ENCODE measurements around the gene ARID1B. TPM values are rescaled to one million over a fixed set of nuclear protein-coding genes. Genes with fewer than 3 reads are reported as not detected.
A peak's percentile ranks its signal among the peaks of the same experiment; 100 is the strongest.

Gene ARID1B
- total RNA-seq, 1 experiment from 2014 or later, result 58.8 TPM

DNA sequence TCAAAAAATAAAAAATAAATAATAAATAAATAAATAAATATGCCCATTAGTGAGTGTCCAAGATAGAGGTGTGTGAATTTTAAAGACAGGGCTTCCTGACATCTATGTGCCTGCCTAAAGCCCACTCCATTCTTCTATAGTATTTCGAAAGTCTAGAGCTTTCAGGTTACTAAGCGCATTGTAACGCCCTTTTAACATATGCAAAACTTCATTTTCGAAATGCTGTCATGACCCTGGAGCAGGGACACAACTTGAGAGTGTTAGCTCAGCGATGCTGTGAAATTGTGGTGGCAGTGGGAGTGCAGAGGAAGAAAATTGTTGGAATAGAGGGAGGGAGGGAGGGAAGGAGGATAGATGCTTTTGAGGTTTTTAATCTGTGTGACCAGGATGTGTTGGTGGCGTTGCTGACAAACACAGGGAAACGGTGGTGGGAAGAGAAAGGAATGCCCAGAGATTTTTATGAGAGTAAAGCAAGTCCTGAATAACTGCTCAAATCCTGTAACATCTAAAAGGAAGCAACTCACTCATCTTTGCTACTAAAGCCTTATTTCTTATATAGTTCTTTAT lies 169.3 kb downstream of the ARID1B start:
- H3K27ac Mint-ChIP-seq (ENCODE audit: unreplicated experiment), result no peak overlapping the region
- peaks cover 8% of the 10 kb centered on the region for H3K4me1 Mint-ChIP-seq (ENCODE audit: low read depth, unreplicated experiment)
- intact Hi-C loops (cut with micrococcal nuclease; ENCODE audit: unreplicated experiment), result no loop called here
- H3K36me3 Mint-ChIP-seq (ENCODE audit: insufficient read depth, unreplicated experiment), result peaks cover 5% of the 10 kb centered on the region
- BruUV-seq (replicated peaks), result no TSS peak
- no peak overlapping the region for H3K4me3 Mint-ChIP-seq (ENCODE audit: unreplicated experiment)
- POLR2A ChIA-PET, result no interaction called here
- Histone ChIP-seq H3K36me3 (ENCODE audit: control insufficient read depth, insufficient read depth, low read length) (no peaks in the 10 kb centered on the region), H3K27me3 (replicated peaks; ENCODE audit: control insufficient read depth, insufficient read depth, low read length) (no peaks in the 10 kb centered on the region), H3K9me3 (no peaks in the 10 kb centered on the region), H3K4me3 (ENCODE audit: low read depth, low read length) (no peak overlapping the region), H3K4me1 (peaks cover 13% of the 10 kb centered on the region; the same call in 1 of the 2 replicates)
- no peaks in the 10 kb centered on the region for H3K9me3 Mint-ChIP-seq (ENCODE audit: unreplicated experiment)
- TF ChIP-seq, protein P1, sequence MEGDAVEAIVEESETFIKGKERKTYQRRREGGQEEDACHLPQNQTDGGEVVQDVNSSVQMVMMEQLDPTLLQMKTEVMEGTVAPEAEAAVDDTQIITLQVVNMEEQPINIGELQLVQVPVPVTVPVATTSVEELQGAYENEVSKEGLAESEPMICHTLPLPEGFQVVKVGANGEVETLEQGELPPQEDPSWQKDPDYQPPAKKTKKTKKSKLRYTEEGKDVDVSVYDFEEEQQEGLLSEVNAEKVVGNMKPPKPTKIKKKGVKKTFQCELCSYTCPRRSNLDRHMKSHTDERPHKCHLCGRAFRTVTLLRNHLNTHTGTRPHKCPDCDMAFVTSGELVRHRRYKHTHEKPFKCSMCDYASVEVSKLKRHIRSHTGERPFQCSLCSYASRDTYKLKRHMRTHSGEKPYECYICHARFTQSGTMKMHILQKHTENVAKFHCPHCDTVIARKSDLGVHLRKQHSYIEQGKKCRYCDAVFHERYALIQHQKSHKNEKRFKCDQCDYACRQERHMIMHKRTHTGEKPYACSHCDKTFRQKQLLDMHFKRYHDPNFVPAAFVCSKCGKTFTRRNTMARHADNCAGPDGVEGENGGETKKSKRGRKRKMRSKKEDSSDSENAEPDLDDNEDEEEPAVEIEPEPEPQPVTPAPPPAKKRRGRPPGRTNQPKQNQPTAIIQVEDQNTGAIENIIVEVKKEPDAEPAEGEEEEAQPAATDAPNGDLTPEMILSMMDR (IDR thresholded peaks at IDR 0.05; ENCODE audit: insufficient read depth in 1 of 2, low read depth in 1 of 2, low read length in 1 of 2, severe bottlenecking in 1 of 2, unreplicated experiment in 1 of 2), result no peak
- no peak for DNase-seq
- H3K27me3 Mint-ChIP-seq (ENCODE audit: insufficient read depth, unreplicated experiment), result no peaks in the 10 kb centered on the region
- CTCF ChIA-PET, result no interaction called here

DNA sequence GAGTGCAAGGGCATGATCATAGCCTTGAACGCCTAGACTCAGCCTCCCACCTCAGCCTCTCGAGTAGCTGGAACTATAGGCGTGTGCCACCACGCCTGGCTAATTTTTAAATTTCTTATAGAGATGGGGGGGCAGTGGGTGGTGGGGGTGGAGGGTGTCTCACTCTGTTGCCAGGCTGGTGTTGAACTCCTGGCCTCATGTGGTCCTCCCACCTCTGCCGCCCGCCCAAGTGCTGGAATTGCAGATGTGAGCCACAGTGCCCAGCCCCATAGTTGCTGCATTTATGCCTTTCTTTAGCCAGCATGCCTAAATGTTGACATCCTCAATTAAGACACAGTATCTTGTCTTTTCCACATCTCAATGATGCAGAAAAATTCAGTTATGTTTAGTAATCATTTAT lies 171.1 kb downstream of the ARID1B start:
- DNase-seq, result no peak
- Mint-ChIP-seq H3K9me3 (ENCODE audit: unreplicated experiment) (no peaks in the 10 kb centered on the region), H3K27me3 (ENCODE audit: insufficient read depth, unreplicated experiment) (no peaks in the 10 kb centered on the region), H3K4me1 (ENCODE audit: low read depth, unreplicated experiment) (peaks cover 11% of the 10 kb centered on the region), H3K36me3 (ENCODE audit: insufficient read depth, unreplicated experiment) (no peaks in the 10 kb centered on the region), H3K27ac (ENCODE audit: unreplicated experiment) (no peak overlapping the region), H3K4me3 (ENCODE audit: unreplicated experiment) (no peak overlapping the region)
- CTCF ChIA-PET, result no interaction called here
- POLR2A ChIA-PET, result no interaction called here
- TF ChIP-seq, protein P1 (IDR thresholded peaks at IDR 0.05; ENCODE audit: insufficient read depth in 1 of 2, low read depth in 1 of 2, low read length in 1 of 2, severe bottlenecking in 1 of 2, unreplicated experiment in 1 of 2), result no peak
- Histone ChIP-seq H3K9me3 (no peaks in the 10 kb centered on the region), H3K27me3 (replicated peaks; ENCODE audit: control insufficient read depth, insufficient read depth, low read length) (no peaks in the 10 kb centered on the region), H3K36me3 (ENCODE audit: control insufficient read depth, insufficient read depth, low read length) (no peaks in the 10 kb centered on the region), H3K4me1 (peaks cover 18% of the 10 kb centered on the region), H3K4me3 (ENCODE audit: low read depth, low read length) (no peak overlapping the region)
- no TSS peak for BruUV-seq (replicated peaks)
- intact Hi-C loops (cut with micrococcal nuclease; ENCODE audit: unreplicated experiment), result no loop called here

DNA sequence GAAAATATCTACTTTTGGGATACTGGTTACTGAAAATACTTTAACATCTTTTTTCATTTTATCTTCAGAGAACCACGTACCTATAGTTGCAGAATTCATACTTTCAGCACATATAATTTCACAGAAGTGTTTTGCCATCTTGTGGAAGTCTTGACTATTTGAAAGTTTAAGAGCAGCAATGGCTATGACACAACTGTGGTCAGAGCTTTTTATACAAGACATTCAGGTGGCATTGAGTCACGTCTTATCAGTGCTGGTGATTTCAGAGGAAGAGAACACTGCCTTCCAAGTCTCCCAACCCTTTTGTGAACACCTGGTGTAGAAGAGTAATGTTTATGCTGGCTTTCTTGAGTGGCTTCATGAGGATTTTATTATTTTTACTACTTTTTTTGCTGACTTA lies 171.6 kb downstream of the ARID1B start:
- no TSS peak for BruUV-seq (replicated peaks)
- no peaks in the 10 kb centered on the region for H3K27me3 ChIP-seq (replicated peaks; ENCODE audit: control insufficient read depth, insufficient read depth, low read length)
- Mint-ChIP-seq H3K27ac (ENCODE audit: unreplicated experiment) (peak overlapping the region; percentile 72), H3K4me3 (ENCODE audit: unreplicated experiment) (no peak overlapping the region), H3K27me3 (ENCODE audit: insufficient read depth, unreplicated experiment) (no peaks in the 10 kb centered on the region), H3K36me3 (ENCODE audit: insufficient read depth, unreplicated experiment) (no peaks in the 10 kb centered on the region), H3K9me3 (ENCODE audit: unreplicated experiment) (no peaks in the 10 kb centered on the region), H3K4me1 (ENCODE audit: low read depth, unreplicated experiment) (peaks cover 16% of the 10 kb centered on the region)
- H3K36me3 ChIP-seq (ENCODE audit: control insufficient read depth, insufficient read depth, low read length), result no peaks in the 10 kb centered on the region
- H3K4me3 ChIP-seq (ENCODE audit: low read depth, low read length), result no peak overlapping the region
- POLR2A ChIA-PET, result no interaction called here
- TF ChIP-seq, protein P1 (IDR thresholded peaks at IDR 0.05; ENCODE audit: insufficient read depth in 1 of 2, low read depth in 1 of 2, low read length in 1 of 2, severe bottlenecking in 1 of 2, unreplicated experiment in 1 of 2), result no peak
- no peaks in the 10 kb centered on the region for H3K9me3 ChIP-seq
- peaks cover 23% of the 10 kb centered on the region for H3K4me1 ChIP-seq
- CTCF ChIA-PET, result no interaction called here
- no peak for DNase-seq
- intact Hi-C loops (cut with micrococcal nuclease; ENCODE audit: unreplicated experiment), result no loop called here

Measured in Caco-2 (cell line).